K562 (cell line): ENCODE results near the gene USP15. TPM values are rescaled to one million over a fixed set of nuclear protein-coding genes. Genes with fewer than 3 reads are reported as not detected.

Experiments
- ATAC-seq: fragments of 200-7000 bp; cut with Tn5 transposase; 3 replicates; pipeline ENCODE4 v1.9.1; 2020; ENCODE audit warnings: moderate library complexity
- BruUV-seq: library from RNA; stranded (reverse); fragments of 400-500 nt; replicated peaks from 2 replicates; lab custom pipeline; 2021; lab: Mats Ljungman, UMichigan
- CTCF ChIA-PET: fragments of 300-600 bp; formaldehyde crosslinking; extraction: SDS; loops from one replicate; lab custom pipeline; 2021; ENCODE audit warnings: low intra/inter-chr PET ratio; lab: Yijun Ruan, JAX
- POLR2A ChIA-PET: fragments of 300-600, 350-650 bp; sonication (Branson Sonifier 250); formaldehyde crosslinking; extraction: SDS; loops from one replicate; lab custom pipeline; 2021; ENCODE audit warnings: antibody characterized with exemption, inconsistent platforms; lab: Yijun Ruan, JAX
- DNase-seq, 4 experiments: peaks; one replicate each; pipeline versions ENCODE4 v3.0.0 to v3.0.0-alpha.2; 2011 to 2018; ENCODE audit warnings: low spot score in 3 of 4, mixed read lengths in 3 of 4; ENCODE audit errors: extremely low read depth in 1 of 4
- FAIRE-seq: peaks from 2 replicates; lab custom pipeline; 2011; peaks lifted over from hg19 to GRCh38; lab: Jason Lieb, UNC
- H2AFZ ChIP-seq: 2 replicates; pipeline ENCODE4 v1.6.0; 2011; ENCODE audit warnings: low read depth, low read length, control low read depth, inconsistent platforms
- H3K27ac ChIP-seq: fragments of 200-600 bp; 3 replicates; pipeline ENCODE4 v1.8.0; 2011; ENCODE audit warnings: low read depth, mild to moderate bottlenecking, control low read depth, inconsistent platforms, low read length, moderate library complexity, mixed read lengths; ENCODE audit errors: extremely low read depth
- H3K27me3 ChIP-seq, 2 experiments: fragments of 300-600 bp in 1 of 2; 2 replicates in 1 of 2; 3 replicates in 1 of 2; pipeline versions ENCODE4 v1.6.0 to v1.8.0; 2011; ENCODE audit warnings: inconsistent platforms in 2 of 2, low read length in 2 of 2, mild to moderate bottlenecking in 1 of 2, mixed read lengths in 1 of 2, moderate library complexity in 1 of 2; ENCODE audit not compliant: control insufficient read depth in 2 of 2, insufficient read depth in 2 of 2
- H3K36me3 ChIP-seq: fragments of 300-600 bp; 3 replicates; pipeline ENCODE4 v1.8.0; 2011; ENCODE audit warnings: mild to moderate bottlenecking, low read length, inconsistent platforms; ENCODE audit not compliant: control insufficient read depth, insufficient read depth
- H3K4me1 ChIP-seq, 2 experiments: fragments of 200-600 bp in 1 of 2; replicated peaks in 1 of 2; 2 replicates in 1 of 2; 3 replicates in 1 of 2; pipeline versions ENCODE4 v1.5.1 to v1.8.0; 2011; ENCODE audit warnings: inconsistent platforms in 2 of 2, low read length in 2 of 2, mild to moderate bottlenecking in 1 of 2, mixed read lengths in 1 of 2, moderate library complexity in 1 of 2; ENCODE audit not compliant: control insufficient read depth in 2 of 2, insufficient read depth in 2 of 2
- H3K4me2 ChIP-seq: 2 replicates; pipeline ENCODE4 v1.6.1; 2011; ENCODE audit warnings: low read length, control low read depth, inconsistent platforms, mixed read lengths; ENCODE audit not compliant: insufficient read depth
- H3K4me3 ChIP-seq: fragments of 200-600 bp; sonication (generic), shearing (Covaris generic); 2 replicates; pipeline ENCODE4 v1.5.1; 2016; ENCODE audit warnings: control low read depth, inconsistent platforms
- H3K79me2 ChIP-seq: fragments of 200-600 bp; 3 replicates; pipeline ENCODE4 v1.8.0; 2011; ENCODE audit warnings: low read length, inconsistent platforms; ENCODE audit not compliant: control insufficient read depth, insufficient read depth
- H3K9ac ChIP-seq, 2 experiments: 2 replicates each; pipeline versions ENCODE4 v1.6.0 to v1.6.1; 2011; ENCODE audit warnings: low read depth in 2 of 2, low read length in 2 of 2, control low read depth in 1 of 2, inconsistent platforms in 1 of 2, mild to moderate bottlenecking in 1 of 2, mixed read lengths in 1 of 2; ENCODE audit not compliant: insufficient read depth in 1 of 2
- H3K9me1 ChIP-seq: one replicate; pipeline ENCODE4 v1.6.0; 2011; ENCODE audit warnings: inconsistent platforms, mild to moderate bottlenecking, low read length, moderate library complexity; ENCODE audit not compliant: control insufficient read depth, insufficient read depth
- H3K9me3 ChIP-seq: replicated peaks from 2 replicates; pipeline ENCODE4 v1.5.1; 2011; ENCODE audit warnings: low read depth, low read length, inconsistent platforms; ENCODE audit not compliant: control insufficient read depth, insufficient read depth
- H4K20me1 ChIP-seq: replicated peaks from 2 replicates; pipeline ENCODE4 v1.6.1; 2011; ENCODE audit warnings: low read length, inconsistent platforms, mixed read lengths; ENCODE audit not compliant: control insufficient read depth, insufficient read depth
- CEBPB ChIP-seq: fragments of 450-650 bp; IDR thresholded peaks from 2 replicates; pipeline ENCODE4 v1.6.1; 2016; ENCODE audit warnings: missing genetic modification characterization, missing compliant biosample characterization
- CEBPG ChIP-seq, 3 experiments: fragments of 200-800 bp in 1 of 3; sonication (Bioruptor generic) in 1 of 3; sonication (generic) in 1 of 3; formaldehyde crosslinking in 1 of 3; IDR thresholded peaks in 2 of 3; conservative IDR thresholded peaks in 1 of 3; 2 replicates each; pipeline versions ENCODE4 v1.6.1 to v1.8.0; 2016 to 2022; ENCODE audit warnings: missing compliant biosample characterization in 2 of 3, missing genetic modification characterization in 2 of 3, mild to moderate bottlenecking in 1 of 3, missing genetic modification reagents in 1 of 3
- CUX1 ChIP-seq: fragments of 200-800 bp; sonication (Bioruptor generic); IDR thresholded peaks from 2 replicates; pipeline ENCODE4 v1.6.1; 2016; ENCODE audit warnings: missing genetic modification characterization, missing compliant biosample characterization
- DMBX1 ChIP-seq: fragments of 250-450 bp; sonication (Bioruptor Pico); IDR thresholded peaks from 2 replicates; pipeline ENCODE4 v1.8.0; 2022; ENCODE audit warnings: inconsistent platforms, mild to moderate bottlenecking, moderate library complexity, borderline replicate concordance
- ELF2 ChIP-seq: fragments of 250-450 bp; sonication (Bioruptor Pico); IDR thresholded peaks from 2 replicates; pipeline ENCODE4 v1.5.0; 2021; ENCODE audit warnings: mild to moderate bottlenecking
- ETS1 ChIP-seq: conservative IDR thresholded peaks from 2 replicates; pipeline ENCODE4 v1.6.1; 2011; ENCODE audit warnings: low read depth, mild to moderate bottlenecking, low read length; ENCODE audit not compliant: control insufficient read depth
- RBM22 ChIP-seq: fragments of 200-400 bp; formaldehyde crosslinking; IDR thresholded peaks from 2 replicates; pipeline ENCODE4 v1.6.1; 2018; ENCODE audit warnings: low read length, low read depth; ENCODE audit not compliant: poor library complexity, severe bottlenecking
- SMARCA5 ChIP-seq: fragments of 450-650 bp; IDR thresholded peaks from 2 replicates; pipeline ENCODE4 v1.6.1; 2016
- SP1 ChIP-seq: sonication (generic); formaldehyde crosslinking; IDR thresholded peaks from 2 replicates; pipeline ENCODE4 v1.8.1; 2022; ENCODE audit warnings: mild to moderate bottlenecking, missing genetic modification reagents
- TAF9B ChIP-seq: fragments of 450-650 bp; IDR thresholded peaks from 2 replicates; pipeline ENCODE4 v1.6.1; 2018; ENCODE audit warnings: mild to moderate bottlenecking; ENCODE audit not compliant: partially characterized antibody
- TAL1 ChIP-seq: fragments of 450-650 bp; IDR thresholded peaks from 2 replicates; pipeline ENCODE4 v1.6.1; 2016; ENCODE audit warnings: mild to moderate bottlenecking
- THRA ChIP-seq: fragments of 450-650 bp; IDR thresholded peaks from 2 replicates; pipeline ENCODE4 v1.6.1; 2017; ENCODE audit warnings: mild to moderate bottlenecking, moderate library complexity
- TSC22D4 ChIP-seq: fragments of 450-650 bp; IDR thresholded peaks from 2 replicates; pipeline ENCODE4 v1.6.1; 2016; ENCODE audit warnings: missing genetic modification characterization, missing biosample characterization, control low read depth
- ZNF263 ChIP-seq: sonication (generic); formaldehyde crosslinking; IDR thresholded peaks from 2 replicates; pipeline ENCODE4 v1.8.0; 2022; ENCODE audit warnings: mild to moderate bottlenecking, missing genetic modification reagents, borderline replicate concordance
- ZNF589 ChIP-seq: fragments of 200-800 bp; sonication (Bioruptor generic); IDR thresholded peaks from 2 replicates; pipeline ENCODE4 v1.6.1; 2016; ENCODE audit warnings: low read depth, missing genetic modification characterization, missing compliant biosample characterization
- ZNF695 ChIP-seq: fragments of 450-650 bp; formaldehyde crosslinking; IDR thresholded peaks from 2 replicates; pipeline ENCODE4 v1.4.0; 2020; ENCODE audit warnings: mild to moderate bottlenecking, moderate library complexity
- in situ Hi-C: fragments of 300-500 bp; cut with MboI; formaldehyde crosslinking; loops from 4 replicates; pipeline ENCODE4 v1.15.0; 2018; ENCODE audit warnings: inconsistent platforms, mixed read lengths
- intact Hi-C: fragments of 100-400 bp; cut with micrococcal nuclease; formaldehyde crosslinking; loops from 2 replicates; pipeline ENCODE4 v1.14.2; 2022
- polyA plus RNA-seq, 8 experiments: library from polyadenylated mRNA; depleted of rRNA in 4 of 8; stranded (reverse) in 5 of 8; unstranded in 3 of 8; fragments of >200 nt; fragmentation: Nextera tagmentation in 2 of 8; fragmentation: Illumina TruSeq in 1 of 8; extraction: Ambion mirVana in 2 of 8; extraction: Trizol in 1 of 8; gene quantifications; 2 replicates each; pipeline versions ENCODE4 v1.2.1 to v1.2.3, GENCODE V29; 2011 to 2014; ENCODE audit warnings: inconsistent platforms in 1 of 8, missing spikeins in 1 of 8
- total RNA-seq, 7 experiments: library from RNA; depleted of rRNA in 6 of 7; stranded (reverse); fragments of >200 nt in 6 of 7; fragmentation: Illumina TruSeq in 2 of 7; extraction: Trizol in 2 of 7; gene quantifications; 2 replicates each; pipeline versions ENCODE4 v1.2.1 to v1.2.3, GENCODE V29; 2011 to 2021; ENCODE audit warnings: low replicate concordance in 1 of 7

USP15 gene
- total and polyA plus RNA-seq, 9 of the 15 experiments (the other 6 are each of a cell fraction or from before 2014, with no cell fraction given): 140 to 272 (median 182) TPM

GRCh38 chr12:62214846-62215245 lies 45.4 kb upstream of the USP15 start:
- H3K27ac ChIP-seq: no peak overlapping the region
- in situ Hi-C loops (no loop called here), intact Hi-C loops (loop anchor here (5.0 kb wide), 1 partner anchor 47 kb away; the partner anchor contains the start of gene USP15)
- DNase-seq (no peak), FAIRE-seq (no peak), ATAC-seq (no peak)
- H3K27me3 ChIP-seq: no peaks in the 10 kb centered on the region
- no peaks in the 10 kb centered on the region for H3K36me3 ChIP-seq
- peaks cover 0 to 3% of the 10 kb centered on the region in 2 experiments; a peak in 3 of 5 replicates for H3K4me1 ChIP-seq
- no peaks in the 10 kb centered on the region for H3K9me3 ChIP-seq
- ChIA-PET POLR2A (no interaction called here), CTCF (no interaction called here)
- no peak overlapping the region for H3K4me2 ChIP-seq
- no peak overlapping the region for H3K9ac ChIP-seq
- no TSS peak for BruUV-seq
- 0 out of 2 replicates have a peak overlapping the region, but pooled peaks have one; percentile 10 for H2AFZ ChIP-seq
- no peaks in the 10 kb centered on the region for H4K20me1 ChIP-seq
- H3K9me1 ChIP-seq: no peaks in the 10 kb centered on the region
- no peak overlapping the region for H3K4me3 ChIP-seq
- no peaks in the 10 kb centered on the region for H3K79me2 ChIP-seq
- no peak for TF ChIP-seq ZNF589 (CRISPR knock-in tag)
- no peak for TF ChIP-seq ZNF263 (CRISPR knock-in tag)
- TF ChIP-seq ETS1: no peak
- TF ChIP-seq THRA: no peak
- no peak for TF ChIP-seq CEBPG (CRISPR knock-in tag; IDR thresholded peaks at IDR 0.05)
- TF ChIP-seq CEBPG (tag; conservative IDR thresholded peaks at IDR 0.05 in 1 of 2, IDR thresholded peaks at IDR 0.05 in 1 of 2): peak in 1 of 2 experiments; percentile 49; a peak in 2 of 4 replicates
- no peak for TF ChIP-seq SMARCA5
- TF ChIP-seq RBM22: no peak
- TF ChIP-seq SP1 (CRISPR knock-in tag): no peak
- TF ChIP-seq DMBX1 (CRISPR knock-in tag): no peak
- peak; percentile 83 for TF ChIP-seq CEBPB (tag)
- TF ChIP-seq ZNF695 (CRISPR knock-in tag): no peak
- TF ChIP-seq TSC22D4 (tag): no peak
- no peak for TF ChIP-seq TAF9B
- TF ChIP-seq TAL1: no peak
- TF ChIP-seq ELF2 (CRISPR knock-in tag): no peak
- TF ChIP-seq CUX1 (CRISPR knock-in tag): no peak
